G401 (cell line): Measurements from ENCODE around the gene MYO1B. TPM values are rescaled to one million over a fixed set of nuclear protein-coding genes. Genes with fewer than 3 reads are reported as not detected.
"Not testable (repeated sequence)": the region's sequence is repeated elsewhere in the genome, so short reads cannot be mapped to it uniquely, and the experiment has no call there.

Experiments
- DNase-seq: peaks from one replicate; pipeline ENCODE4 v3.0.0-alpha.2; 2015; ENCODE audit warnings: low spot score
- in situ Hi-C: cut with HindIII; loops from 2 replicates; pipeline ENCODE4 v1.10.0; 2016; ENCODE audit warnings: low sequenced_read_pairs, mixed read lengths
- total RNA-seq: library from RNA; depleted of rRNA; stranded (reverse); fragments of >200 nt; shearing (Covaris generic); gene quantifications from 2 replicates; pipeline ENCODE4 v1.2.3, GENCODE V29; 2014

The MYO1B gene
- total RNA-seq, 1 experiment from 2014 or later = not detected

DNA sequence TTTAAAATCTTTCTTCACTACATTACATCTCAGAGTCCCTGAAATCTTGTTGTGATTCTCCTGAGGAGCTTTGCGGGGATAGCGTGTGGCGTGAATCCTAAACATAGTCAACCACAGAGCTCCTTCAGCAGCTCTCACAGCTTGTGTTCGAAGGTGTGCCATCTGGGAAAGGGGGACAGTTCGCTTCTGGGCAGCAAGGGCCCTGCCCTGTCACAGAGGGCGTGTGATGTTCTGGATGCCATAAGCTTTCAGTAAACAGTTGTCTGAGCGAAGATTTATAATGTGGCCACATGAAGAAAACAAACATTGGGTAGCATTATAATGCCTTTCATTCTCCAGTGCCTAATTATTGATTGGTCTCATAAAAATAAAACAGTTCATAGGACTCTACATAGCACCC lies 172.5 kb downstream of the MYO1B start:
- in situ Hi-C loops = no loop called here
- no peak for DNase-seq

DNA sequence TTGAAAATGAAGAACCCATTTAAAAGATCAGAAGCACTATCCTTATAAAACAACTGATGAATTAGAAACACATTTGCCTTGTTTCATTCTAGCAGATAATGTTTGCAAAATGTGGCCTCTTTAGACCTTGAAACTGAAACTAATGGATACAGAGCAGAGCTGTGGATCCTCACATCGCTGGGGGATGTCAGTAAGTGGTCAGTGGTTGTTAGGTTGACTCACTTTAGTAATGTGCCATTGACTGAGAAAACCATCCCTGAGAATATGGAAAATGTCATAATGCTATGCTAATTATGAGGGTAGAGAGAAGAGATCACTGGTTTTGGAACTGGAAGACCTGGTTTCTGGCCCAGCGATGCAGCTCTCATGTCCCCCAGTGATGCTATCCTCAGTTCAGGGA lies 176.7 kb downstream of the MYO1B start:
- DNase-seq = no peak
- in situ Hi-C loops = no loop called here

DNA sequence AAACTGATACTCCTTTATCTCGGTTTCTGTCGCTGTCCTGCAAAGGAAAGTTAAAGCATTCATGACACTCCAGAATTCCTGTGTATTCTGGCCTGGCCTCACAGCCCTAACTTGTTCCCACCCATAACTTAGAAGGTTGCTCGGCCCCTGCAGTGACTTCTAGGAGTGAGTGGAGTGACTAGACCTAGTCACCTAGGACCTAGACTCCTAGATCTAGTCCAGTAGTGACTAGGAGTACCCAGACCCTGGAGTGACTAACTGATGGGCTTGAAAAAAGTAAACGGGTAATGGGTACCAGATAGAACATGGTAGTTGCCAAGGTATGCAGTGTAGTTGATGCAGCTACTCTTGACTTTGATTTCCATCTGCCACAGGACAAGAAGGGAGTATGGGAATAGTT lies 181.8 kb downstream of the MYO1B start:
- no peak for DNase-seq
- in situ Hi-C loops = no loop called here

DNA sequence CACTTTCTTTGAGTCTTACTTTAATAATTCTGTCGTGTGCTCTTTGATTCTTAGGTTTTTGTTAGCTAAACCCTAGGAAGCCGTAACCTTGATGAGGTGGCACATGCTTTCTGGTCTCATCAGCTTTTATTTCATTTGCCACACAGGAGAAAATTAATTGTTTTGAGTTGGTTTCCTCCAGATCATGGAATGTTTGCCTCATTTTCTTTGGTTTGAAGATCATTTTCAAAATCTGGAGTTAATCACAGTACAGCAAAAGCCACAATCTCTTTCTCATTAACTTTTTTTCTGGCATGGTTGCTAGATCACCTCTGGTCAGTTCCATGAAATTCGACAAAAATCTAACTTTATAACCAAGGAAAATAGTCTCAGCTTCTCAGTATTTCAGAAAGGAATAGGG lies 182.9 kb downstream of the MYO1B start:
- in situ Hi-C loops = no loop called here
- no peak for DNase-seq

DNA sequence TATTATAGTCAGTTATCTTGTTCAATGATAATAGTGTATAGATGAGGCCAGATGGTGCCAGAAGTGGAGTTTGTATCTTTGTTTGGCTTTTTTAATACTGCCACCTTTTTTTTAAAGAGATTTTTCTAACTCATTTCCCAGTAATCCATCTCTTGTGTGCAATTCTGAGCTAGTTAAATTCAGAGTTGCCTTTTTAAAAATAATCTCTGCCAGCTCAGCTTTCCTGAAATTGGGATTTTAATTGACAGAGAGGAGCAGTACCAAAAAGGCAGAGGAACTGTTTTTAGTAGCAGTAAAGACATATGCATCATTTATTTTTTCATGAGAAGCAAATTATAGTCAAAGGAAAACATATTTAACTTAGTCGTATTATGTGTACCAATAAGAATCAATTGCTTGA lies 185.3 kb downstream of the MYO1B start:
- in situ Hi-C loops = no loop called here
- DNase-seq = no peak

DNA sequence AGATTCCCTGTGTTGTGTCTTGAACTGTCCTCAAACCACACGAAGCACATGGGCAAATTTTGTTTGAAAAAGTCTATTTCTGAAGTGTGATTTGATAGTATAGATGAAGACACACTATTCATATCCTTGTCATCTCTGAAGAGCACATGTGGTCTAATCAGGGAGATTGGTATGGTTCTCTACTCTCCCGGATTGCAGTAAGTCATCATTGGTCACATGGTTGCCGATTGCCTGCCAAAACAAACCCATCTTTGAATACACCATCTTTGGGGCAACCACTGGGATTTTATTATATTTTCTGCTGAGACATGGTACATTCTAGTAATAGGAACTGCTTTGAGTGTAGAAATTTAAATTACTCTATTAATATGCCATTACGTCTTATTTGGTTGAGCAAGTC lies 186.9 kb downstream of the MYO1B start:
- in situ Hi-C loops = no loop called here
- DNase-seq = no peak

DNA sequence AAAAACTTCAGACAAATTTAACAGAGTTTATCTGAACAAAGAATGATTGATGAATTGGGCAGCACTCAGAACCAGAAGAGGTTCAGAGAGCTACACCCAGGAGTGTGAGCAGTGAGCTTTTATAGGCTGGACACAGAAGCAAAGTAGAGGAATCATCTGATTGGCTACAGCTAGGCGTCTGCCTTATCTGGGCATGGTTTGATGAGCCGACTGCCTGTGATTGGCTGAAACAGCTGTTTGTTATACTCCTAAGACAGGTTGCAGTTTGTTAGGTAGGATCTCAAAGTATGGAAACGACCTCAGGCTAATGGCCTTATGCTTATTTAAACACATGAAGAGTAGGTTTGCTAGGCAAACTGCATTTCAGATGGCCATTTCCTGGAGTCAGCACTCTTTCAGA lies 188.9 kb downstream of the MYO1B start:
- in situ Hi-C loops = no loop called here
- DNase-seq = no peak

DNA sequence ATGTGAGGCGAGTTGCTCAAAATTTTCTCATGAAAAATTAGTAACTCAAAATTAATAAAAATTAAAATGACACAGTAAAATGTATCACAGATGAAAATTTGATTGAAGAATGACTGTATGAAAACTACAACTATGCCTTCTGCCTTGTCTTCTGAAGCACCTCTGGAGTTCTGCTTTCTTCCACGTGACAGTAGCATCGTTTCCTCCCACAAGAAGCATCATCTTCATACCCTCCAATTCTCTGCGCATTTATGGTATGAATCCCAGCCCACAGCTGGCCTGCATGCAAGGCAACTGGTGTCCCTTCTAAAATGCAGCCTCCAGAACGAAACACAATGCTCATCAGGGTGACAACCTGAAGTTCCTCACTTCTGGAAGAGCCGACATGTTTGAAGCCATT lies 189.9 kb downstream of the MYO1B start:
- in situ Hi-C loops = no loop called here

DNA sequence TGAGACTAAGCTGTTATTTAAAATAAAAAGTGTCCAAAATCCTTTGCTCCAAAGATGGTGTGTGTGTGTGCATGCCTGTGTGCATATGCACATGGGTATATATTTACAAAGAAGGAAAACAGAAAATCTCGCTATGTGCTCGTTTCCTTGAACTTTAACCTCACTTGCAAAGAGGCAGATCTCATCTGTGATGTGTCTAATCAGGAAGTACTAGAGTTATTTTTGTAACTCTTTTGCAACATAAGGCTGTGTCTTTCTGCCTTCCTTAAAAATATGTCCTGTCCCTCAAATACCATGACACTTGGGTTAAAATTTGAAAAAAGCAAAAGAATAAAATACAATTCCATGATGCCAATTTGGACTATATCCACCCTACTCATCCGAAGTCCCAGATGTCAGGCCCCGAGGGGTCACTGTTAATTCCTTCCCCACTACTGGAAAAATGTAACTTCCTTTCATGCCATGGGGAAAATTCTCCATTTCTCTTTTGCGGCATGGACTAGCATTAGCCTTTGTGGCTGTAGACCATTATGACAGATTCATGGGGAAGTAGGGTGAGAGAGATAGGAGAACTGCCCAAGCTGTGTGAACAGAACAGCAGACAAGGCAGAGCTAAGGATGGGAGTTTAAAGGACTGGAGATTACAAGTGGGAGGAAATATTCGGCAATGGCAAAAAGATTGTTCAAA lies 191.3 kb downstream of the MYO1B start:
- no peak for DNase-seq
- in situ Hi-C loops = no loop called here

More for the DNA sequence above, 189.9 kb downstream of the MYO1B start:
- no peak for DNase-seq

DNA sequence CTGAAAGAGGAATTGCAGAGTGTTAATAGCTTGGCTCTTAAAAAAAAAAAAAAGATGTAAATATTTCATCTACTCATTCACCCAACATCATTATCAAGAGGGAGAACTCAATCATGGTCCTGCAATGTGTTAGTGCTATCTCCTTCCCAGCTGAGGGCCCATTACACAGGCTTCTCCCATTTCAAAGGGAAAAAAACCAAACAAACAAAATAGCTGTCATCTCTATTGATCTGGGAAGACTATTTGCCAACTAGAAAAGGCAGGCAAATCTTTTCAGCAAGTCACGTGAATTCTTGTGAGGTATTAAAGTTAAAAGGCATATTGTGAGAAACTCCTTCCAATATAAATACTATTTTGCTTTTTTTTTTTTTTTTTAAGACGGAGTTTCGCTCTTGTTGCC lies 194.3 kb downstream of the MYO1B start:
- DNase-seq = no peak
- in situ Hi-C loops = no loop called here

DNA sequence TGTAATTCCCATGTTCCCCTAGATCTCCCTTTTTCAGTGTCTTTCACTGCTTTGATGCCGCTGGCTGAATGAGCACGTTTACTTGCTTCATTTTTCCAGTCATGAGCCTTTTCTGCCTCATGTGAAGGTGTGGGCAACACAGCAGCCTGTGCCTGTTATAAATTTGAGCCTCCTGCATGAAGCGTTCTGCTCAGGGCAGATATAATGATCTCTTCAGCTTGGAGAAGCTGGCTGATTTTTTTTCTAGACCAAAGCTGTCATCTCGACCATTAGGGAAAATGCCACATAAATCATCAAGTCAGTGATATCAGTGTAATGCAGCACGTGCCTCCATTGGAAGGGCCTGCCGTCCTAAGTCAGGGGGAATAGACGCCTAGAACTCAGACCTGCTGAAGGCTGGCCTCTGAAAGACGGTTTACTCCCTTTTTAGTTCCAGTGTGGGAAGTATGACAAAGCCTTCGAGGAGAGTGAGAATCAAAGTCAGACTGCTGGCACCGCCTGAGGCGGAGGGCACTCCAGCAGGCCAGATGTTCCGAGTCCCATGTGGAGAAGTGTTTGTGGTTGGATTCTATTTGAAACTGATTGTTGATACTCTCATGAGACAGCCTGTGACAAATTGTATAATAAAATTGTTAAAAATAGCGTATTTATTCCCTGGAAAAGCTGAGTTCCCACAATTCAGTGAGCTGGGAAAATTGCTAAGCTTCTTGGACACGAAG lies 196.5 kb downstream of the MYO1B start:
- in situ Hi-C loops = no loop called here
- no peak for DNase-seq

DNA sequence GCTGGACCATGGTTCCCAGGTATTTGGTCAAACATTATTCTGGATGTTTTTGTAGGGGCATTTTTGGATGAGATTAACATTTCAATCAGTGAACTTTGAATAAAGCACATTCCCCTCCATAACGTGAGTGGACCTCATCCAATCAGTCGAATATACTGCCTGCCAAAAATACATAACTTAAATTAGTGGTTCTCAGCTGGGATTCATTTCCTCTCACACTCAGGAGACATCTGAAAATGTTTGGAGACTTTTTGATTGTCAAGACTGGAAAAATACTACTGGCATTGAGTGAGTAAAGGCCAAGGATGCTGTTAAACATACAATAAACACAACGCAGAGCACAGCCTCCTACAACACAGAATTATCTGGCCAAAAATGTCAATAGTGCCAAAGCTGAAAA lies 198.2 kb downstream of the MYO1B start:
- in situ Hi-C loops = no loop called here
- no peak for DNase-seq

DNA sequence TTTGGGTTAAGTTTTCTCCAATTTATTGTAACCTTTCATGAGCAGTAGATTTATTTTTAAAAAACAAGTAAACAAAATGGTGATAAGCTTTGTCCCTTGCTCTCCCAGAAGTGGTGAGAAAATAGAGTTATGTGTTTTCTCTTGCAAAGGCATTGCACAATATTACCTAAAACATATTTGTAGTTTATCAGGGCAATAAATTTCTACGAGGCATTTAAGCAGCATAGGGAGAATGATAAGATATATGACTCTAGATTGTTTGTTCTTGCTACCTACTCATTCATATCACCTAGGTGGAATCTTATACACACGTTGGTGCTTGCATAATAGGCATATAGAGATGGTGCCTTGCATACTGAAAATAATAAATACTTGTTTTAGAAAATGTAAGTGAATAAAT lies 201.7 kb downstream of the MYO1B start:
- in situ Hi-C loops = no loop called here
- DNase-seq = no peak

DNA sequence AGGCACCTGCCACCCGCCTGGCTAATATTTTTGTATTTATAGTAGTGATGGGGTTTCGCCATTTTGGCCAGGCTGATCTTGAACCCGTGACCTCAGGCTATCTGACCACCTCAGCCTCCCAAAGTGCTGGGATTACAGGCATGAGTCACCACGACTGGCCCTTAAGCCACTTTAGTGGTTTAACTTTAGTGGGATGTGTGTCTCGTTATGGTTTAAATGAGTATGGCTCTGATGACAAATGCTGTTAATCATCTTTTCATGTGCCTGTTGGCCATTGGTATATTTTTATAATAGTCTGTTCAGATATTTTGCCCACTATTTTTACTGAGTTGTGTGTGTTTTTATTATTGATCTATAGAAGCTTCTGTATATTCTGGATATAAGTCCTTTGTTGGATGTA lies 205.9 kb downstream of the MYO1B start:
- no peak for DNase-seq
- in situ Hi-C loops = no loop called here

DNA sequence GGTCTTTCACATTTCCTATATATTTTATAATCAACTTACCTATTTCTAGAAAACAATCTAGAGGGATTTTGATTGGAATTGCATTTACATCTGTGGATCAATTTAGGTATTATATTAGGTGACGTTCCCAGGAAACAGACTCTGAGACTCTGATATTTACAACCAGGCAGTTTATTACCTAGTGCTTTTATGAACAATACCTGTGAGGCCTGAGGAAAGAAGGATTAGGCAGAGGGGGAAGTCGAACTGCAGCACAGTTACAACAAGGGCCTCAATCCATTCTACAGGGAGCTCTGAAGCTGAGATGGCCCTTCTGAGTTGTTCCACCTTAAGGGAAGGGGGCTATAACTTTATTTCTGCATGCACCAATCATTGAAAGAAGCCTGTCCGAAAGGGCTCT lies 206.9 kb downstream of the MYO1B start:
- in situ Hi-C loops = no loop called here
- DNase-seq = no peak

DNA sequence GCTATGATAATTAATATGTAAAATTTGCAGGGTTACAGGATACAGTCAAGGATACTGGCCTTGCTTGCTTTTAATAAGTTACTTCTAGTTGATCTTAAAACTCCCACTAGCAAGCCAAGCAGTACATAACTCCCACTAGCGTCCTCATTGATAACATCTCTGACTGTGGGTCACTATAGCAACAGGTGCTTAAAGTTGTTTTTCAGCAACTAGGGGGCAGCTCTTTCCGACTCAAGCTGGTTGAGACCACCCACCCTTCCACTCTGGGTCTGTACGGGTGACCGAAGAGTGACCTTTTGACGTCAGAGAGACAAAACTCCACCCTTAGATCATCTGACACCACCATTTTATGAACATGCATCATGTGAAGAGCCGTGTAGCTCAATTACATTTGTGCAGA lies 208.6 kb downstream of the MYO1B start:
- in situ Hi-C loops = no loop called here

DNA sequence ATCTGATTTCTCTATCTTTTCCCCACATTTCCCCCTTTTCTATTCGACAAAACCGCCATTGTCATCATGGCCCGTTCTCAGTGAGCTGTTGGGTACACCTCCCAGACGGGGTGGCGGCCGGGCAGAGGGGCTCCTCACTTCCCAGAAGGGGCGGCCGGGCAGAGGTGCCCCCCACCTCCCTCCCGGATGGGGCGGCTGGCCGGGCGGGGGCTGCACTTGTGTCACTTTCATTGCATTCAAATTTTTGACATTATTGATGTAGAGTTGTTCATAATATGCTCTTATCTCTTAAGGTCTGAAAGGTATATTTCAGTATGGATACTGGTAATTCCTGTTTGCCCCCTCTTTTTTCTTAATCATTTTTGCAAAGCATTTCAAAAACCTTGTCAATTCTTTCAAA lies 211.3 kb downstream of the MYO1B start:
- in situ Hi-C loops, DNase-seq: not testable (repeated sequence)

More for the DNA sequence above, 208.6 kb downstream of the MYO1B start:
- no peak for DNase-seq

DNA sequence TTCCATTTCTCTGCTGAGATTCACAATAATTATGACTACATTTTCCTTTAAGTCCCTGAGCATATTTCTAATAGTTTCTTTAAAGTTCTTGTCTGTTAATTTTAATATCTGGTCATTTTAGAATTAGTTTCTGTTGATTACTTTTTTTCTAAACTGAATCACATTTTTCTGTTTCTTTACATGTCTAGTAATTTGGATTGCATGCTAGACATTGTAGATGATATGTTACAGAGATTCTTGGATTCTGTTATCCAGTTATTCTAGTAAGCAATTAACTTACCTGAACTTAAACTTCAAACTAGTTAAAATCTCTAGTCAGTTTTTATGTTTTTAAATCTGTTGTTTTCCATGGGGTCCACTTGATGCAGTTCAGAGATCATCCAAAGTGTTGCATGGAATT lies 214.0 kb downstream of the MYO1B start:
- no peak for DNase-seq
- in situ Hi-C loops = no loop called here

DNA sequence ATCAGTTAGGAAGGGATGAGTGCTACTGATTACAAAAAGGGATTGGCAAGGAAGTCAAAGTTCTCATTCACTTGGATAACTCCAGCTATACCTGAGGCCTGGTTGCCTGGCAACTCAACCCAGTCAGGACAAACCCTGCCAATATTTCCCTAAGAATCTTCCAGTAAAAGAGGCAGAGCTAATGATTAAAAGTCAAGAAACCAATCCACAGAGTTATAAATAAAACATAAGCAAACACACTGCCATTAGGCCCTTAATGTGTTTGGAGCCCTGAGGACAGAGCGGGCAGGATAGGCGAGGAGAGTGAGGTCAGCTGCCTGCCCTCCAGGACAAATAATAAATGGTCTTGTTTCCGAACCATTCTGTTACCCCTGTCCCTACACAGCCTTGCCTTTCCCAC lies 217.2 kb downstream of the MYO1B start:
- DNase-seq = no peak
- in situ Hi-C loops = no loop called here

DNA sequence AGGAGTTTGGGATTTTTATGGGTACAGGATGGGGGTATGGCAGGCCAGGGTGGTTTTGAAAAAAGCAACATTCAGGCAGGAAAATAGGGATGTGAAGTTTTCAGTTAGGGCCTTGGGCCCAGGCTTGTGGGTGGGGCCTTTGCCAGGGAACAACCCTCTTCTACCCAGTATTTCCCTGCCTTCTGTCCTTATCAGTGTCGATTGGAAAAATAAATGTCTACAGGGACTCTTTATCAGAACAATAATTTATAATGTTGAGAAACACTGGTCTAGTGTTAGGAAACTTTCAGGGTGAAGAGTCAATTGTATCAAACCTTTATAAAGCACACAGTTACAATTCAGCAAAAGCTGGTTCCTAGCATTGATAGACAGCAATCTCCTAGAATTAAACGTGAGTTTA lies 218.6 kb downstream of the MYO1B start:
- in situ Hi-C loops = no loop called here
- DNase-seq = no peak

DNA sequence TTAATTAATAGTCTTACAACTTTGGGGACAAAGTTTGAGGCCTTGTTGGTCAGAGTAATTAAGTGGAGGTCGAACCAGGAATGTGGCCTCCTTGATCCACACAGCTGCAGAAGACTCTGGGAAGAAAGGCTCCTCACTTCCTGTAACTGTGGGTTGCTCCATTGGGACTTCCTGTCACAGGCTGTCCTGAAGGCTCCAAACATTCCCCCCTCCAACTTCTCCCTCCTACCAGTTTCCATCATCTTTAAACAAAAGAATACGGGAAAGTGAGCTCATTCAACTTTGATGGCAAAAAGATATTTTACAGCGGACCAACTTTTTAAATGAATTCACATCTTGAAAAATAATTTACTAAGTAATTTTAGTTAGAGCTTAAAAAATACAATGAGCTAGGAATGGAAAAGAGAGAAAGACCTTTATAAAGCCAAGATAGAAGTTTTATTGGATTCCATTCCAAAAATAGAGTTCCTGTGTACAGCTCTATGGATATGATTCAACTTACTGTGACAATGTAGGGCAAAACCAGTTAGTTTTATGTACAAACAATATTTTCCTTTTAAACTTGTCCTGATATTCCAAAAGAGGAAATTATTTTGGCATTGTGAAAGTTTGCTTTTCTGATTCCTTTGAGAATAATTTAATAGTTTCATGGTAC lies 220.7 kb downstream of the MYO1B start:
- DNase-seq = no peak
- in situ Hi-C loops = no loop called here
